HEK293T (cell line): ENCODE measurements around the gene KLHL29.

Experiments
- ARNT ChIP-seq: fragments of 450-650 bp; IDR thresholded peaks from 2 replicates; pipeline ENCODE4 v1.6.1; 2017; ENCODE audit warnings: mild to moderate bottlenecking
- BHLHE40 ChIP-seq: fragments of 450-650 bp; IDR thresholded peaks from 2 replicates; pipeline ENCODE4 v1.6.1; 2016; ENCODE audit warnings: mild to moderate bottlenecking, moderate library complexity, borderline replicate concordance
- ELF4 ChIP-seq: fragments of 450-650 bp; IDR thresholded peaks from 2 replicates; pipeline ENCODE4 v1.6.1; 2017; ENCODE audit warnings: antibody characterized with exemption
- FOXA1 ChIP-seq: fragments of 450-650 bp; IDR thresholded peaks from 2 replicates; pipeline ENCODE4 v1.6.1; 2016; ENCODE audit warnings: mild to moderate bottlenecking
- FOXM1 ChIP-seq: fragments of 450-650 bp; IDR thresholded peaks from 2 replicates; pipeline ENCODE4 v1.6.1; 2017; ENCODE audit warnings: mild to moderate bottlenecking, borderline replicate concordance
- NFRKB ChIP-seq: fragments of 450-650 bp; IDR thresholded peaks from 2 replicates; pipeline ENCODE4 v1.6.1; 2016; ENCODE audit warnings: mild to moderate bottlenecking, moderate library complexity
- PKNOX1 ChIP-seq: fragments of 450-650 bp; IDR thresholded peaks from 2 replicates; pipeline ENCODE4 v1.6.1; 2016

DNA sequence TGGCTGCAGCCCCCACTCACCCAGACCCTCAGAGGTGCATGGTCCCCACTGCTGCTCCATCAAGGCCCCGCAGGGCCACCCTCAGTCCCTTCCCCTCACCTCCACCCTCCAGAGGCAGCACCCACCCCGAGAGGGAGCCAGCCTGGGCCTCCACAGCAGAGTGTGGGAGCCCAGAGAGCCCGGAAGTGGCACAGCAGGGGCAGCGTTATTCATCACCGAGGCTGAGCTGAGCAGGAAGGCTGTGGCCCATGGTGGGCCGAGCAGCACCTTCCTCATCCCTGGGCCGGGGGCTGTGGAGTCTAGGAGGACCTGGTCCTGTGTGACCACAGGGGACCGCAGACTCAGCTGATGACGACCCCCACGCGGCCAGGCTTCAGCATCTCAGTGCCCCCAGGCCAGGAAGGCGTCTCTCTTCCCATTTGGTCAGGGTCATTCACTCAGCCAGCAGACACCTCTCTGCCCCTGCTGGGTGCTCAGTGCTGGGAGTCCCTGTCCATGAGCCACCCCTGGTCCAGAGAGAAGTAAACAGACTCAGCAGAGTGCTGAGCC, 283.9 kb downstream of the KLHL29 start:
- no peak for TF ChIP-seq ELF4
- no peak for TF ChIP-seq FOXM1
- TF ChIP-seq FOXA1, result no peak
- no peak for TF ChIP-seq ARNT
- no peak for TF ChIP-seq BHLHE40
- no peak for TF ChIP-seq PKNOX1
- TF ChIP-seq NFRKB, result no peak
